ENCODE results near the gene PRTG. TPM values are rescaled to one million over a fixed set of nuclear protein-coding genes. Genes with fewer than 3 reads are reported as not detected.

PRTG gene
- total and polyA plus RNA-seq, 2 donors (not counting 3 experiments of a cell fraction or from before 2014, with no cell fraction given): 3.4 to 12.4 TPM

DNA sequence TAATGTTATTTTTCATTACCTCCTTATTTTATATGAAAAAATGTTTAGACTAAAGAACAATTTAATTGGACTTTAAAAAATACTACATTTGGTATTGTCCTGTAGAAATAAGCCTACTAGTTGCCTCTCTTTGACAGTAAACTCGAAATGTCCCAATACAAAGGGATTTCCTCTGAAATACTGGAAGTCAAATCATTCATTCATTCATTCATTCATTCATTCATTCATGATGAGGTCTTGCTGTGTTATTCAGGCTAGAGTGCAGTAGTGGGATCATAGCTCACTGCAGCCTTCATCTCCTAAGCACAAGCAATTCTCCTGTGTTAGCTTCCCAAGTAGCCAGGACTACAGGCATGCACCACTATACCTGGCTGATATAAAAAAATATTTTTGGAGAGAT lies 104.2 kb downstream of the PRTG start:
- Histone ChIP-seq H3K4me1 (ENCODE audit: control insufficient read depth, extremely low read depth, insufficient read depth, low read length) (no peaks in the 10 kb centered on the region), H3K4me3 (replicated peaks in 1 of 3; ENCODE audit: insufficient read depth in 1 of 3, low read depth in 1 of 3, low read length in 3 of 3) (no peak overlapping the region), H2AFZ (ENCODE audit: low read depth, low read length) (no peak overlapping the region), H3K36me3 (ENCODE audit: control insufficient read depth in 2 of 2, extremely low read depth in 1 of 2, insufficient read depth in 2 of 2, low read length in 2 of 2) (peaks cover 0 to 12% of the 10 kb centered on the region in 2 experiments), H3K79me2 (ENCODE audit: control insufficient read depth, insufficient read depth, low read length) (no peaks in the 10 kb centered on the region), H4K20me1 (replicated peaks; ENCODE audit: control insufficient read depth, extremely low read depth, insufficient read depth, low read length) (no peaks in the 10 kb centered on the region), H3K27me3 (ENCODE audit: control insufficient read depth in 2 of 2, insufficient read depth in 2 of 2, low read length in 2 of 2) (no peaks in the 10 kb centered on the region), H3K9me3 (replicated peaks; ENCODE audit: control insufficient read depth, insufficient read depth, low read length) (no peaks in the 10 kb centered on the region), H3K27ac (ENCODE audit: insufficient read depth, low read depth, low read length) (no peak overlapping the region), H3K4me2 (ENCODE audit: insufficient read depth, low read length) (no peak overlapping the region), H3K9me1 (replicated peaks; ENCODE audit: control insufficient read depth, extremely low read depth, insufficient read depth, low read length) (no peaks in the 10 kb centered on the region), H3K9ac (replicated peaks; ENCODE audit: extremely low read depth, insufficient read depth, low read length) (no peak overlapping the region)
- ChIA-PET POLR2A (no interaction called here), CTCF (interaction anchor here (1.0 to 2.7 kb wide), 4 partner anchors 10 to 125 kb away, joined by 4 to 18 read pairs (median 8); no protein-coding TSS in a partner anchor)
- no peak for FAIRE-seq
- TF ChIP-seq FOS (IDR thresholded peaks at IDR 0.05; ENCODE audit: borderline replicate concordance, insufficient read depth, low read length): no peak
- TF ChIP-seq EZH2 (IDR thresholded peaks at IDR 0.05; ENCODE audit: borderline replicate concordance, low read depth, low read length, severe bottlenecking): no peak
- intact Hi-C loops (cut with micrococcal nuclease) (no loop called here), dilution Hi-C loops (cut with MboI; ENCODE audit: extremely low pct_ligation_motif_present, low sequenced_read_pairs) (no loop called here)
- no TSS peak for BruUV-seq (replicated peaks)
- DNase-seq (ENCODE audit: low read depth, low spot score): no peak

DNA sequence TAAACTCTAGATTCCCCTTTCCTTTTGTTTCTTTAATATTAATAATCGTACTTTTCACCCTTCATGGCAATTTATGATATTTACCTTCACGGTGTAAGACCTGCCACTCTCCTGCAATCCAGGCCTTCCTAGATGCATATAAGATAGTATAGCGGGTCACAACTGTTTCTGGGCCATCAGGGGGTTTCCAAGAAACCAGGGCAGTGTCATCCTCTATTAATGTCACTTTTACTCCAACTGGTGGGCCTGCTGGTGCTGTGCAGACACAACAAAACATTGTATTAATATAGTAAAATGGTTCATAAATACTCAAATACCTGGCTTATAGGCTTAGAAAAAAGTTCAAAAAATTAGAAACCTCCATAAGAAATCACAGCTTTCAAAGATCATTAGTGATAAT lies 105.9 kb downstream of the PRTG start:
- DNase-seq (ENCODE audit: low read depth, low spot score): no peak
- TF ChIP-seq EZH2 (IDR thresholded peaks at IDR 0.05; ENCODE audit: borderline replicate concordance, low read depth, low read length, severe bottlenecking) (no peak), POLR2A (IDR thresholded peaks at IDR 0.05; ENCODE audit: low read depth, low read length) (no peak), GATA2 (IDR thresholded peaks at IDR 0.05; ENCODE audit: insufficient read depth, insufficient read length, low read depth, low read length) (no peak), POLR2AphosphoS5 (IDR thresholded peaks at IDR 0.05; ENCODE audit: insufficient read depth, low read depth, low read length) (no peak), MYC (IDR thresholded peaks at IDR 0.05; ENCODE audit: low read depth, low read length) (no peak), FOS (IDR thresholded peaks at IDR 0.05; ENCODE audit: borderline replicate concordance, insufficient read depth, low read length) (no peak), JUN (IDR thresholded peaks at IDR 0.05; ENCODE audit: borderline replicate concordance, insufficient read depth, insufficient read length, low read depth) (no peak)
- TF ChIP-seq, protein P1, sequence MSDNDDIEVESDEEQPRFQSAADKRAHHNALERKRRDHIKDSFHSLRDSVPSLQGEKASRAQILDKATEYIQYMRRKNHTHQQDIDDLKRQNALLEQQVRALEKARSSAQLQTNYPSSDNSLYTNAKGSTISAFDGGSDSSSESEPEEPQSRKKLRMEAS (IDR thresholded peaks at IDR 0.05; ENCODE audit: insufficient read depth, insufficient read length): no peak
- TF ChIP-seq, protein P2, sequence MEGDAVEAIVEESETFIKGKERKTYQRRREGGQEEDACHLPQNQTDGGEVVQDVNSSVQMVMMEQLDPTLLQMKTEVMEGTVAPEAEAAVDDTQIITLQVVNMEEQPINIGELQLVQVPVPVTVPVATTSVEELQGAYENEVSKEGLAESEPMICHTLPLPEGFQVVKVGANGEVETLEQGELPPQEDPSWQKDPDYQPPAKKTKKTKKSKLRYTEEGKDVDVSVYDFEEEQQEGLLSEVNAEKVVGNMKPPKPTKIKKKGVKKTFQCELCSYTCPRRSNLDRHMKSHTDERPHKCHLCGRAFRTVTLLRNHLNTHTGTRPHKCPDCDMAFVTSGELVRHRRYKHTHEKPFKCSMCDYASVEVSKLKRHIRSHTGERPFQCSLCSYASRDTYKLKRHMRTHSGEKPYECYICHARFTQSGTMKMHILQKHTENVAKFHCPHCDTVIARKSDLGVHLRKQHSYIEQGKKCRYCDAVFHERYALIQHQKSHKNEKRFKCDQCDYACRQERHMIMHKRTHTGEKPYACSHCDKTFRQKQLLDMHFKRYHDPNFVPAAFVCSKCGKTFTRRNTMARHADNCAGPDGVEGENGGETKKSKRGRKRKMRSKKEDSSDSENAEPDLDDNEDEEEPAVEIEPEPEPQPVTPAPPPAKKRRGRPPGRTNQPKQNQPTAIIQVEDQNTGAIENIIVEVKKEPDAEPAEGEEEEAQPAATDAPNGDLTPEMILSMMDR (IDR thresholded peaks at IDR 0.05; ENCODE audit: extremely low read depth in 1 of 2, insufficient read depth in 1 of 2, low read depth in 1 of 2, low read length in 2 of 2): no peak
- CTCF ChIA-PET: interaction anchor here (1.6 to 2.6 kb wide), 3 partner anchors 9 to 111 kb away, joined by 3 to 11 read pairs (median 5); no protein-coding TSS in a partner anchor
- Histone ChIP-seq H3K4me3 (replicated peaks in 1 of 3; ENCODE audit: insufficient read depth in 1 of 3, low read depth in 1 of 3, low read length in 3 of 3) (no peak overlapping the region), H3K4me1 (ENCODE audit: control insufficient read depth, extremely low read depth, insufficient read depth, low read length) (no peaks in the 10 kb centered on the region), H3K79me2 (ENCODE audit: control insufficient read depth, insufficient read depth, low read length) (no peaks in the 10 kb centered on the region), H4K20me1 (replicated peaks; ENCODE audit: control insufficient read depth, extremely low read depth, insufficient read depth, low read length) (no peaks in the 10 kb centered on the region), H3K9ac (replicated peaks; ENCODE audit: extremely low read depth, insufficient read depth, low read length) (no peak overlapping the region), H3K9me1 (replicated peaks; ENCODE audit: control insufficient read depth, extremely low read depth, insufficient read depth, low read length) (no peaks in the 10 kb centered on the region), H3K27ac (ENCODE audit: insufficient read depth, low read depth, low read length) (no peak overlapping the region), H2AFZ (ENCODE audit: low read depth, low read length) (no peak overlapping the region), H3K36me3 (ENCODE audit: control insufficient read depth in 2 of 2, extremely low read depth in 1 of 2, insufficient read depth in 2 of 2, low read length in 2 of 2) (peaks cover 0 to 12% of the 10 kb centered on the region in 2 experiments), H3K4me2 (ENCODE audit: insufficient read depth, low read length) (no peak overlapping the region), H3K27me3 (ENCODE audit: control insufficient read depth in 2 of 2, insufficient read depth in 2 of 2, low read length in 2 of 2) (no peaks in the 10 kb centered on the region), H3K9me3 (replicated peaks; ENCODE audit: control insufficient read depth, insufficient read depth, low read length) (no peaks in the 10 kb centered on the region)
- BruUV-seq (replicated peaks): no TSS peak
- FAIRE-seq: no peak
- intact Hi-C loops (cut with micrococcal nuclease): no loop called here
- dilution Hi-C loops (cut with MboI; ENCODE audit: extremely low pct_ligation_motif_present, low sequenced_read_pairs): no loop called here
- POLR2A ChIA-PET: no interaction called here

Measured in endothelial cell of umbilical vein (primary cell).